Suppressor macrophage treated with lipopolysaccharide for 4 hours (primary cell): ENCODE results near the gene FAM171A2.
A peak's percentile ranks its signal among the peaks of the same experiment; 100 is the strongest.
"Not testable (repeated sequence)": the region's sequence is repeated elsewhere in the genome, so short reads cannot be mapped to it uniquely, and the experiment has no call there.

Experiments
- DNase-seq: peaks from one replicate; pipeline ENCODE4 v3.0.0-alpha.2; 2020

Gene FAM171A2

DNA sequence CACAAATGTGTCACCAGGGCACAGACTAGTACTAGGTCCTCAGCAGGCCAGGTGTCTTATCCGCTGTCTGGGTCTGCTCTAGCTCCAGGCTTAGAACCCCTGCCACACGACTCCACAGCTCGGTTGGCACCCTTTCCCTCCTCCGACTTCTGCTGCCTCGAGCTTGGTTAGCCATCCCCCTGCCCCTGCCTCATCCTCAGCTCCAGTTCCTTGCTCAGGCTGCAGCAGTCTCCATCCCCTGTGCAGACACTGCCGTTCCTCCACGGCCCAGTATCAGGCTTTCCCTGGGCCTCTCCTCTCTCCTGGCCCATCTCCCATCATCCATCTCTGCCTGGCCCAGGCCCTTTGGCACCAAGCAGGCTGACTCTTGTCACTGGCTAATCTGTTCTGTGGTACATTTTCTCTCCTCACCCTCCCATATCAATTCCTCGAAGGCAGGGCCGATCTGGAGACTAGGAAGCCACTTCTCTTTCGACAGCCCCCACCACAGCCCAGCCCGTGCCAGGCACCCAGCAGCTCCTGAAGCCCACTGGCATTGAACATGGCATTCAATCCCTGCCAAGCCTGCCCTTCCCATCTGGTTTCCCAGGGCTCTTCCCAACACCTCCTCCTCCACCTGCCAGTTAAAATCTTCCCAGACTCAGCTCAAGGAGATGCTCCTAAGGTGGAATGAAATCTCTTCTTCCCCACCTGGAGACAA is 20.0 kb downstream of the FAM171A2 start:
- no peak for DNase-seq

DNA sequence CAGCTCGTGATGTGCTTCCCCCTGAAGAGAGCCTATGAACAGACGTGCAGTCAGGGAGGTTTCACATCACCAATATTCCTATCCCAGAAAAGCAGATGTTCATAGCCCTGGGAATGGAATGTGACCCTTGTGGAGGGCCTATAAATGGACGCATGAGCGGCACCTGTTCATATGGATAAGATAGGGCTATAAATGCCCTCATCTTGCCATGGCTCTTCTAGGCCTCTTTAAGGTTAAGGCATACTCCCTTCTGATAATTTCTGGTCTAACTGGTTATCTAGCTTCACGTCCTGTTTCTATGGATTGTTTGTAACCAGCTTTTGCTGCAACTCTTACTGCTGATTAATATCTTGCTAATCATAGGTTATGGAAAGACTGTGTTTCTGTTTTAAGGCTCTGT is 23.1 kb downstream of the FAM171A2 start:
- DNase-seq = not testable (repeated sequence)

DNA sequence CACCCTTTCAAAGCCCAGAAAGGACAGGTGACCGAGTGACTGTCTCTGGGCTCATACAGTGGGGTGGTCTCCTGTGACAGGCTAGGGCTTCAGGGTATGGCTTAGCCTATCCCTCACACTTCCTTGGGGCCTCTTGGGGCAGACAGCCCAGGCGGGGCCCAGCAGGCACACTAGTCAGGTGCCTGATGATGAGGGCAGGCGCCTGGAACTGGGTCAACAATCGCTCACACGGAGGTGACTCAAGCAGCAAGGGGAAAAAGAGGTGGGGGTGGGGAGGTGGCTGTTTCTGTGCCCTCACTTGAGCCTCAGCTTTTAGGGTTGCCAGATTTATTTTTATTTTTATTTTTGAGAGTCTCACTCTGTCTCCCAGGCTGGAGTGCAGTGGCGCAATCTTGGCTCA is 25.0 kb downstream of the FAM171A2 start:
- peak; percentile 81 for DNase-seq

DNA sequence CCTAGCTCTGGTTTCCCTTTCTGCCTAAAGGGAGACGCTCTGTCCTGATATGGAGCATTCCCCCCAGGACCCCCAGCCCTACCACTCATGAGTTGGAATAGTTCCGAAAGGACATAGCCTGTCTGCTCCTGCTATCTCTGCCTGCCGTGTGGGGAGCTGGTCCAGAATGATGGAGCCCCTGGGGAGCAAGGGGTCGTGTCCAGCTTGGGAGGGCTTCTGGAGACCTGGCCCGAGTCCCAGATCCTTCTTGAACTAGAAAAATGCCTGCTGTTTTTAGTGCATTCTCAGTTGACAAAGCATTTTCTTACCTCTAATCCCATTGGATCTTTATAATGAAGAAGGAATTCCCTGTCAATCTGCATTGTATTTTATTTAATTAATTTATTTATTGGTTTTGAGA is 27.7 kb downstream of the FAM171A2 start:
- no peak for DNase-seq

DNA sequence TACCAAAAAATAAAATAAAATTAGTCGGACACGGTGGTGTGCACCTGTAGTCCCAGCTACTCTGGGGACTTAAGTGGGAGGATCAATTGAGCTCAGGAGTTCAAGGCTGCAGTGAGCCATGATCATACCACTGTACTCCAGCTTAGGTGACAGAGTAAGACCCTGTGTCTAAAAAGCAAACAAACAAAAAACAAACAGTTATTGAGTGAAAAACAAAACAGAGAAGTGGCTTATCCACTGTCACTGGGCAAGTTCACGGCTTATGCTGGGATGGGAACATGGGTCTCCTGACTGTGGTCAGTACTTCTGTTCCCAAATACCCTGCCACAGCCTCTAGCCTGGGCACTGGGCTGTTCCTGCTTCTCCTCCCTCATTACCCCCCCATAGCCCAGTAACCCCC is 28.1 kb downstream of the FAM171A2 start:
- DNase-seq = no peak

DNA sequence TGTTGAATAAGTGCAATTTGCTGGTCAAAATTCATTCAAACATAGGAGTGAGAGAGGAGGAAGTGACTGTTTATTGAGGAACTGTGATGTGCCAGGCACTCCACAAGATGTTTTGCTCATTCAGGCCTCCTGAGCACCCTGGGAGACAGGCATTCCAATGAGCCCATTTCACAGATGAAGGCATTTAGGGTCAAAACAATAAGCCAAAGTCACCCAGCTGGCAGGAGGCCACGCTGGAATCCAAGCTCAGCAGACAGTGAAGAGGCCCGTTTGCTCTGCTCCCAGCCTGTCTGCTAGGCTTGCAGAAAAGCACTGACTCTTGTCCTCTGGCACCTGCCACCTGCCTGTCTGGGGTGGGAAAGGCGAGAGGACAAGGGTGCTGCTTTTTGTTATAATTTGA is 28.9 kb downstream of the FAM171A2 start:
- peak; percentile 55 for DNase-seq

DNA sequence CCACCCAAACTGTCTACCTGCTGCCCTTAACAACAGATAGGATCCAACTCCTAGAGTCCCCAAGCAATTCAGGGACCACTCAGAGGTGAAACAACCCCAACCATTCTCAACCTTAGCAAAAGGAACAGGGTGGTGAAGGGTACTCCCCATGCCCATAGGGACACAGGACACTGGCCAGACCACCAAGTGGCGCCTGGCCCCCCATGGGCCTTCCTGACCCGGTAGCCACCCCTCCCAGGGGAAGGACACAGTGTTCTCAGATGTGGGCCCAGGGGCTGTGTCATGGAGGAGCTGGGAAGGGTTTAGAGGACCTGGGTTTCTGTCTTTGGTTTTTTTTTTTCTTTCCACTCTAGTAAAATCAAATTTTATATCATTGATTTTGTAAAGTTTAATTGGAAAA is 29.3 kb downstream of the FAM171A2 start:
- no peak for DNase-seq

DNA sequence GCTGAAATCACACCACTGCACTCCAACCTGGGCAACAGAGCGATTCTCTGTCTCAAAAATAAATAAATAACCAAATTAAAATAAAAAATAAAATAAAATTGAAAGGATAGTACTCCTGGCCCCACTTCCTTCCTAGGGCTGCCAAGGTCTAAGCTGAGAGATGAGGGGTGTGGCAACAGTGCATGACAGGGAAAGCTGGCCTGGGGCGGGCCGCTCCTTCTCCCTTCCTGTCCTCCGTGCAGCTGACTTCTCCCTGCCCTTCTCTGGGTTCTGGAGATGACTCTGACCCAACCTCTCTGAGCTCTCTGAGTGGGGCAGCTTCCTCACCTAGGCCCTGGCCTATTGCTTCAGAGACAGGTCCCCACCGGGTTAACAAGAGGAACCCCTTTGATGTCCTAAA is 30.3 kb downstream of the FAM171A2 start:
- DNase-seq = peak; percentile 77

DNA sequence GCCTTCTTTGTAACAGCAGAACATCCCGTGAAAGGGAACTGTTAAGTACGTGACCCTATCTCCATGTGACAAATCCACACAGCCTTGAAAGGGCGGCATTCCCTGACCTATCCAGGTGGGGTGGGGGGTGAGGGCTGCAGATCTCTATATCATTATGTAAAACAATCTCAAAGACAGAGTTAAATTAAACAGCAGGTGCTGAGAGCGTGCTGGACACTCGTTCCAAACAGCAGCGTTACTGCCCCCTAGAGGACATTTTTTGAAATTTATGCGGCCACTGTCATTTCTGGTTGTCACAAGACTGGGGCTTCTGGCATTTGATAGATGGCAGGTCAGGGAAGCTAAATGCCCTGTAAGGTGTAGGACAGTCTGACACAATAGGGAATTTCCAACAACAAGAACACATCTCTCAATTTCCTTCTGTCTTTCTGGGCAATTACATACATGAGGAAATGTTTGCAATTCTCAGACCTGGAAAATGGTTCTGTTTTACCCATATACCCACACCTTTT is 32.3 kb downstream of the FAM171A2 start:
- peak; percentile 92 for DNase-seq

DNA sequence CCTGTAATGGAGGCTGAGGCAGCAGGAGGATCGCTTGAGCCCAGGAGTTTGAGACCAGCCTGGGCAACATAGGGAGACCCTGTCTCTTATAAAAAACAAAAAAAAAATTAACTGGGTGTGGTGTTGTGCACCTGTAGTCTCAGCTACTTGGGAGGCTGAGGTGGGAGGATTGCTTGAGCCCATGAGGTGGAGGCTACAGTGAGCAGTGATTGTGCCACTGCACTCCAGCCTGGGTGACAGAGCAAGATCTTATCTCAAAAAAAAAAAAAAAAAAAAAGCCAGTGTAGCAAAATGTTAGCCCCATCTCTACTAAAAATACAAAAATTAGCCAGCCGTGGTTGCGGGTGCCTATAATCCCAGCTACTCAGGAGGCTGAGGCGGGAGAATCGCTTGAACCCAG is 33.4 kb downstream of the FAM171A2 start:
- not testable (repeated sequence) for DNase-seq

DNA sequence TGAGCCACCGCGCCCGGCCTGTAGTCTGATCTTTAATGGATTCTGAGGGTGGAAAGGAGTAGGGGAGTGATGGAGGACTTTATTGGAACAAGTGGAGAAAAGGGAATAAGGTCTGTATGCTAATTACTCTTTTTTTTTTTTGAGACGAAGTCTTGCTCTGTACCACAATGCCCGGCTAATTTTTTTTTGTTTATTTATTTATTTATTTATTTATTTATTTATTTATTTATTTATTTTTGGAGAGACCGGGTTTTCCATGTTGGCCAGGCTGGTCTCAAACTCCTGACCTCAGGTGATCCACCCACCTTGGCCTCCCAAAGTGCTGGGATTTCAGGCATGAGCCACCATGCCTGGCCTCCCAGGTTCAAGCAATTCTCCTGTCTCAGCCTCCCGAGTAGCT is 34.1 kb downstream of the FAM171A2 start:
- not testable (repeated sequence) for DNase-seq

DNA sequence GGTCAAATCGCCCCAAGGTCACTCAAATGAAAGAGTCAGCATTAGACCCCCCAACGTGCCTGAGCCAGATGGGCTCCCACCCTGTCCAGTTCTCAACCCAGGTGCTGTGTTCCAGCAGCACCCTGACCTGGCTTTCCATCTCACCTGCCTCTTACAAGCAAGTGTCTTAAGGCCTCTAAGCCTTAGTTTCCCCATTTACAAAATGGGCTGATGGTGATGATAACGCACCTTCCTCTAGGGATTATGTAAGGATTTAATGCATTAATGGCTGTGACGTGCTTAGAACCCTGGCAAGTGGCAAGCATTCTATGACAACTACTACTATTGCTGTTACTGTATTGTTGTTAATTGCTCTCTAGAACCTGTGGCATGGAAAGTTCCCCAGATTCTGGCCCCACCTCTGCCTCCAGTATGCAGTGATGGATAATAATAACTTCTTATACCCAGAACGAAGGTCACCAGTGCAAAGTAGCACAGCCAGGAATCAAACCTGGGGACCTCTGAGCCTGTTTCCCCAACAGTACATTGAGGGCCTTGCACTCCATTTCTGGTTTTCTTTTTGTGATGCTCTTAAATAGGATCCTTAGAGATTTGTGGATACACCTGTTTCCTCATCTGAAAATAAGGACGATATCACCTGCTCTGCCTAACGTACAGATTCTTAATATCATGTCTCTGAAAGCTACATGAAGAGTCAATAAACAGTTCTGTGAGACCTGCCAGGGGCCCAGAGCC is 35.8 kb downstream of the FAM171A2 start:
- DNase-seq = no peak

DNA sequence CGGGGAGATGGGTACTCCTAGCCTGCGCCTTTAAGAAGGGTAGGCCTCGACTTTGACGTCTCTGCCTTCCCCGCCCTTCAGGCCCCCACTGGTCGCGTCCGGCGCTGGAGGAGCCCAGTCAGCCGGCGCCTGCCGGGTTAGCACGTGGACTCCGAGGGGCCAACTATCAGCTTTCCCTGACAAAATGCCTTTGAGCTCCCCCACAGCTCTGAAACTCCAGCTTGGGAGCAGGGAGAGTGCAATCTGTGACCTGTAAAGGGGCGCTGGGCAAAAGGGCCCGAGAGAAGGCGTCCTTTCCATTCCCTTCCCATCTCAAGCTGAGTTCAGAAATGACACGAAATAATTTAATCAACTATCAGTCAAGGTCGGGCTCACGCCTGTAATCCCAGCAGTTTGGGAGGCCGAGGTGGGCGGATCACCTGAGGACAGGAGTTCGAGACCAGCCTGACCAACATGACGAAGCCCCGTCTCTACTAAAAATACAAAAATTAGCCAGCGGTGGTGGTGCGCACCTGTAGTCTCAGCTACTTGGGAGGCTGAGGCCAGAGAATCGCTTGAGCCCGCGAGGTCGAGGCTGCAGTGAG is 36.7 kb downstream of the FAM171A2 start:
- peak; percentile 97 for DNase-seq

DNA sequence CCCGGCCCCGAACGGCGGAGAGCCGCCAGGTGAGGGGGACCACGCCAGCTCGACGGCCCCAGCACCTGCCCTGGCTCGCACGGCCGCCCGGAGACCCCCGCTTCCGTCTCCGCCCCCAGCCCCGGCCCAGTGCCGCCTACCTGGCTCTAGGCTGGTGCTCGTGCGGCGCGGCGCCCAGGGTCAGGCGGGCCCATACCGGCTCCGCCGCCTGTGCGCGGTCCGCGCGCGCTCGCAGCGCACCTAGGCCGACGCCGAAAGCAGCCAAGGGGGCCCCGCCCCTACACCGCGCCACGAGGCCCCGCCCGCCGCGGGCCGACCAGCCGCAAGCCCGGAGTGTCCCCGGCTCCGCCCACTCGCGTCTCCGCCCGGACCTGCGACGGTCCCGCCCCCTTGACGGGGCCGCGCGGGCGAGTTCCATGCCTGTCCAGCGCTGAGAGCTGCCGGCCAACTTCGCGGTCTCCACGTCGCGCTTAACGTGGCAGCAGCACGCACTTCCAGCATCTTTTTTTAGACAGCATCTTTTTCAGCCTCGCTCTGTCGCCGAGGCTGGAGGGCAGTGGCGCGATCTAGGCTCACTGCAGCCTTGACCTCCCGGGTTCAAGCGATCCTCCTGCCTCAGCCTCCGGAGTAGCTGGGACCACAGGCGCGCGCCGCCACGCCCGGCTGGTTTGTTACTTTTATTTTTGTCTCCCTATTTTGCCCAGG is 38.9 kb downstream of the FAM171A2 start, which contains the start of gene SLC25A39:
Gene SLC25A39 (minus strand): TSS at position 253 of the 705 bp plus-strand sequence. CDS start 1,261 bp downstream, outside the sequence.
- peak; percentile 98 for DNase-seq

DNA sequence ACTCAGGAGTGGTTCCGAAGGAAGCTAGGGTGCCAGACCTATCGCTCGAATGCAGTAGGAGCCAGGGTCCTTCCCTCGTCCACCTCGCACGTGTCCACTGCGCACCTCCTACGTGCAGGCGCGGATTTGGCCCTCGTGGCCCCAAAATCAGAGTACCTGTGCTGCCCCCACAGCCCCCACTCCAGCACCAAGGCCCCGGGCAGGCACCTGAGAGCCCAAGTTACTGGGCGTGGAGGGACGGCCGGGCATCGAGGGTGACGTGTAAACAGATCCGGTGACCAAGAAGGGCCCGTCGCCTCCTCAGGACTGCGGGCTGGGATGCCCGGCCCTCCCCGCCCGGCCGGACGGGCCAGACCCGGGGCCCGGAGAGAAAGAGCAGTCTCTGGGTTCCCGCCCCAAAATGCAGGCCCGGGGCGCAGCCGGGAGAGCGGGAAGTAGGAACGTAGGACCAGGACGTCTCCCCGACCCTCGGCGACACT is 39.5 kb downstream of the FAM171A2 start:
- no peak for DNase-seq

DNA sequence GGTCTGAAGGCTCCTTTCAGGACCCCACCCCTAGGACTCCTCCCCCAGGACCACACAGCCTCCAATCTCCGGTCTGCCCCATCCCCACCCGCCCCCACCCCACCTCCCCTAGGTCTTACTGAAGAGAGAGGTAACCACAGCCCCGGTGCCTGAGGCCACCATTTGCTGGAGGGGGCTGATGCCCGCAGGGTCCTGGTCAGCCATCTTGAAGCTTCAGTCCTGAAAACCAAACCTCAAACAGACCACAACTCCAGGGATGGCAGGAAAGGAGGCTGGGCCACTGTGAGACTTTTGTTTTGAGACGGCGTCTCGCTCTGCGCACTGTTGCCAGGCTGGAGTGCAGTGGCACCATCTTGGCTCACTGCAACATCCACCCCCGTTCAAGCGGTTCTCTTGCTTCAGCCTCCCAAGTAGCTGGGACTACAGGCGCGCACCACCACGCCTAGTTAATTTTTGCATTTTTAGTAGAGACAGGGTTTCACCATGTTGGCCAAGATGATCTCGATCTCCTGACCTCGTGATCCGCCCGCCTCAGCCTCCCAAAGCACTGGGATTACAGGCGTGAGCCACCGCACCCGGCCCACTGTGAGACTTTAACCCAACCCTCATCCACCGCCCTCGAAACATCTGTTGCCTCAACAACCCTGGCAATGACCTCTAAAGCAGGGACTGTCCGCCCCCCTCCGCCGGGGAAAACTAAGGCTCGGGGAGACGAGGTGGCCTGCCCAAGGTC is 40.1 kb downstream of the FAM171A2 start:
- no peak for DNase-seq

DNA sequence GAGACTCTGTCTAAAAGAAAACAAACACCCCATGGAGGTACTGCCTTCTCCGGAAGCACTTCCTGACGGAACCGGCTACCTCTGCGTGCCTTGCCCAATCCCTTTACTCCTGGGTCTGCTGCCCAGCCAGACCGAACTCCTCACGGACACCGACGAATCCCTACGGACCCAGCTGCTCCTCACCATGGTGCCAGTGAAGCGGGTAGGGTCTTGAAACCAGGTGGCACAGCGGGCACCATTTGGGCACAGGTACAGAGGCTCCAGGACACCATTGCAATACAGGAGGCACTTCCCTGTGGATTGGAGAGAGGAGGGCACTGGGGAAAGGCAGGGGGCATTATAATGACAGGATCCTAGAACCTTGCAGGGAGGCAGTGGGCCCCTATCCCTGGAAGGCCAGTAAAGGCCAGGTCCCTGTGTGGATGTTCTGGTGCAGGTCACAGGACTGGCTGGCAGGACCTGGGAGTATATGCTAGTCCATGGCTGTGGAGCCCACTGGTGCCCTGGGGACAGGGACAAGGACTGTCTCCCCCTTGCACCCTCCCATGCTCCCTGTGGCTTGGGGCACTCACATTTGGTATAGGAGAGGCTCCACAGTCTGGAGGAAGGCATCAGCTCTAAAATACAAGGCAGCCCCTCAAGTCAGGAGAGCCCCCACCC is 41.3 kb downstream of the FAM171A2 start:
- no peak for DNase-seq

DNA sequence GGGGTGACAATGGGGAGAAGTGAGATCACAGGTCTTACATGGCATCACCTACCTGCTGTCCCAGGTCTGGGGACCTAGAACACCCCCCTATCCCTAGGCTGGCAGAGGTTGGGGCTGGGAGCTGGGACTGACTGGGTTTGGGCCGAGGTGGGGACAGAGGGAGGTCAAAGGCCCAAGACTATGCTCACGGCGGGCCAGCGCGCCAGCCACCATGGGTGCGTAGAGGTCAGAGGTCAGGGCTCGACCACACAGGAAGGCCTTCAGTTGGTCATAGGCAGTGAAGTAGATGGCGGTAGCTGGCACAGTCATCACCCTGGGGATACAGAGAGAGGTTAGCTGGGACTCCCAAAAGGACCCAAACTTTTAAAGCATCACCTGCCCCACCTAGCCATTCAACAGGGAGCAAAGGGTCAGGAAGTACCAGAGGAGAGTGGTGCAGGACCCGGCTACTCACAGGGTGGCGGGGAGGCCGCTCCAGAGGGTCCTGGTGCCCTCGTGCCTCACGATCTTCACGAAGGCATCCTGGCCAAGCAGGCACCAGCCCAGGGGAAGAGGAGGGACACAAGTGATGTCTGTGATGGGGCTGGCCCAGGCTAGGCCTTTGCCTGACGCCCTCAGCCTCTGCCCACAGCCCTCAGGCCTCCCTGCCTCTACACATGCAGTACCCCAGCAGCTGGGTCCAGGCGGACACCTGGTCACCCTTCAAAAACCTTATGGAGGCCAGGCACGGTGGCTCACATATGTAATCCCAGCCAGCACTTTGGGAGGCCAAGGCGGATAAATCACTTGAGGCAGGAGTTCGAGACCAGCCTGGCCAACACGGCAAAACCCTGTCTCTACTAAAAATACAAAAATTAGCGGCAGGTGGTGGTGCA is 42.2 kb downstream of the FAM171A2 start:
- DNase-seq = no peak

DNA sequence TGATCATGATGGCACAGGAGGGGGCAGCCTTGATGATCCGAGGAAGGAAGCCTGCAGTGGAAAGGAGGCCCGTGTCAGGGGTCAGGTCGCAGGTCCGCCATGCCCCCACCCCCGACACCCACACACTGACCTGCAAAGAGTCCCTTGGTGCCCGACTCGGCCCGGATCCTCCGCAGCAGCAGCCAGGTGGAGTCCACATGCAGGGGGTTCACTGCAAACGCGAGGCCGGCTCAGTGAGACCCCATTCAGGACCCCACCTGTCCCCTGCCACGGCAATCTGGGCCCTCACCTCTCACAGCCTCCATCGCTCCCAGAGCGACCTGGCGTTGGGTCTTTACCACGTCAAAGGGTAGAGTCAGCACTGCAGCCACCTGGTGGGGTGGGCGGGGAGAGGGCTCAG is 43.6 kb downstream of the FAM171A2 start:
- DNase-seq = no peak

DNA sequence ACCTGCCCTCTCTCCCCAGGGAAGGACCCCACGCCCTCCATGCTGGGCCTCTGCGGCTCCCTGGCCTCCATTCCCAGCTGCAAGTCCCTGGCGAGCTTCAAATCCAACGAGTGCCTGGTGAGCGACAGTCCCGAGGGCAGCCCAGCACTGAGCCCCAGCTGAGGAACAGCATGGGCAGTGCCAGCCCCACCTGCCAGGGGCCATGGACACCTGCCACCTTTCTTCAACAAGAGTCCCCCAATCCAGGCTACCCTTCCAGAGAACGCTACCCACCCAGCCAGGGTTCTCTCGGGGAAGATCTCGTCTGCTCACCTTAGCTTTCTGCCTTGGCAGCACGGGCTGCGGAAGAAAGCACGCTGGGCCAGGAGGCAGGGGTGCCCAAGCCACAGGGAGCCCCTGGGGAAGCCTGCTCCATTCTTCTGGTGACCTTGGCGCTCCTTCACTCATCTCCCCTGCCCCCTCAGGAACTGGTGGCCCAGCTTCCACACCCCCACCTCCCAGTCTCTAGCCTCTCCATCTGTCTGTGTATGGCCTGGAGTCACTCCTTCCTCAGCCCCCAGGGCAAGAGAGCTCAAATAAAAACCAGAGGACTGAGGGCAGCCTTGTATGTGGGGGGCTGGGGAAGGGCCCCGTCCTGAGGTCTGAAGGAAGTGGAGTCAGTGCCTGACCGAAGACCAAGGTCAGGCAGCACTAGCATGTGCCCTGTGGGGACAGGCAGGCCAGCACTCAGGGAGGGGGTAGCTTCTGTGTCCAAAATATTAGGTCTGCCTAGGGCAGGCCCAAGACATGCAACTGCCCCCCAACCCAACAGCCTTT is 45.4 kb downstream of the FAM171A2 start:
- no peak for DNase-seq
